ENCODE data around the gene SBSN. TPM values are rescaled to one million over a fixed set of nuclear protein-coding genes. Genes with fewer than 3 reads are reported as not detected.

The SBSN gene
- total and polyA plus RNA-seq, 4 donors, result not detected

- Histone ChIP-seq H3K4me3 (ENCODE audit: low read depth in 1 of 3, low read length in 3 of 3) (no peak overlapping the region), H3K9me3 (ENCODE audit: control insufficient read depth in 4 of 4, low read length in 3 of 4) (no peaks in the 10 kb centered on the region), H3K27ac (ENCODE audit: low read depth in 1 of 2, low read length in 2 of 2) (no peak overlapping the region), H3K27me3 (ENCODE audit: control insufficient read depth in 4 of 4, insufficient read depth in 4 of 4, low read length in 3 of 4) (no peaks in the 10 kb centered on the region), H3K36me3 (ENCODE audit: control insufficient read depth in 4 of 4, insufficient read depth in 3 of 4, low read depth in 1 of 4, low read length in 3 of 4) (peaks cover 0 to 1% (median 0%) of the 10 kb centered on the region in 4 donors), H3K4me1 (ENCODE audit: control insufficient read depth in 4 of 4, insufficient read depth in 4 of 4, low read length in 3 of 4) (peaks cover 0 to 16% (median 7%) of the 10 kb centered on the region in 4 donors), H3K9ac (ENCODE audit: low read depth in 1 of 2, low read length in 2 of 2) (no peak overlapping the region)
- 16% methylated on average over 15 of the region's 15 CpGs for WGBS
- DNase-seq (ENCODE audit: low spot score), result no peak
- no peak for TF ChIP-seq EGR1 (IDR thresholded peaks at IDR 0.05; ENCODE audit: low read depth in 2 of 2)
Observed at GRCh38 chr19:35510626-35510964, 17.5 kb downstream of the SBSN start.

GRCh38 chr19:35509861-35510625 lies 18.1 kb downstream of the SBSN start:
- TF ChIP-seq JUND (IDR thresholded peaks at IDR 0.05) (no peak), REST (IDR thresholded peaks at IDR 0.05) (no peak), HNF4G (IDR thresholded peaks at IDR 0.05) (no peak), RXRA (IDR thresholded peaks at IDR 0.05) (no peak), EGR1 (IDR thresholded peaks at IDR 0.05; ENCODE audit: low read depth in 2 of 2) (no peak), RAD21 (IDR thresholded peaks at IDR 0.05) (peak; percentile 67 to 81), MAX (IDR thresholded peaks at IDR 0.05) (no peak), HNF4A (conservative IDR thresholded peaks at IDR 0.05) (no peak), ZBTB33 (IDR thresholded peaks at IDR 0.05) (no peak), ATF3 (IDR thresholded peaks at IDR 0.05) (no peak)
- TF ChIP-seq, protein P1, sequence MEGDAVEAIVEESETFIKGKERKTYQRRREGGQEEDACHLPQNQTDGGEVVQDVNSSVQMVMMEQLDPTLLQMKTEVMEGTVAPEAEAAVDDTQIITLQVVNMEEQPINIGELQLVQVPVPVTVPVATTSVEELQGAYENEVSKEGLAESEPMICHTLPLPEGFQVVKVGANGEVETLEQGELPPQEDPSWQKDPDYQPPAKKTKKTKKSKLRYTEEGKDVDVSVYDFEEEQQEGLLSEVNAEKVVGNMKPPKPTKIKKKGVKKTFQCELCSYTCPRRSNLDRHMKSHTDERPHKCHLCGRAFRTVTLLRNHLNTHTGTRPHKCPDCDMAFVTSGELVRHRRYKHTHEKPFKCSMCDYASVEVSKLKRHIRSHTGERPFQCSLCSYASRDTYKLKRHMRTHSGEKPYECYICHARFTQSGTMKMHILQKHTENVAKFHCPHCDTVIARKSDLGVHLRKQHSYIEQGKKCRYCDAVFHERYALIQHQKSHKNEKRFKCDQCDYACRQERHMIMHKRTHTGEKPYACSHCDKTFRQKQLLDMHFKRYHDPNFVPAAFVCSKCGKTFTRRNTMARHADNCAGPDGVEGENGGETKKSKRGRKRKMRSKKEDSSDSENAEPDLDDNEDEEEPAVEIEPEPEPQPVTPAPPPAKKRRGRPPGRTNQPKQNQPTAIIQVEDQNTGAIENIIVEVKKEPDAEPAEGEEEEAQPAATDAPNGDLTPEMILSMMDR (IDR thresholded peaks at IDR 0.05; ENCODE audit: low read depth, low read length, missing input control), result peak; percentile 85
- peak overlapping the region in 2 of 3 donors; percentile 39 to 49 for H3K4me3 ChIP-seq (ENCODE audit: low read depth in 1 of 3, low read length in 3 of 3)
- H3K27ac ChIP-seq (ENCODE audit: low read depth in 1 of 2, low read length in 2 of 2), result no peak overlapping the region
- H3K9me3 ChIP-seq (ENCODE audit: control insufficient read depth in 4 of 4, low read length in 3 of 4), result no peaks in the 10 kb centered on the region
- 2% methylated on average over 39 of the region's 39 CpGs for WGBS
- H3K4me1 ChIP-seq (ENCODE audit: control insufficient read depth in 4 of 4, insufficient read depth in 4 of 4, low read length in 3 of 4), result peaks cover 0 to 16% (median 7%) of the 10 kb centered on the region in 4 donors
- H3K36me3 ChIP-seq (ENCODE audit: control insufficient read depth in 4 of 4, insufficient read depth in 3 of 4, low read depth in 1 of 4, low read length in 3 of 4), result peaks cover 0 to 1% (median 0%) of the 10 kb centered on the region in 4 donors
- peak overlapping the region in 1 of 2 donors; percentile 43 for H3K9ac ChIP-seq (ENCODE audit: low read depth in 1 of 2, low read length in 2 of 2)
- peak; percentile 84 for DNase-seq (ENCODE audit: low spot score)
- H3K27me3 ChIP-seq (ENCODE audit: control insufficient read depth in 4 of 4, insufficient read depth in 4 of 4, low read length in 3 of 4), result no peaks in the 10 kb centered on the region
